MG63 (cell line): ENCODE data around the gene RANBP6. TPM values are rescaled to one million over a fixed set of nuclear protein-coding genes. Genes with fewer than 3 reads are reported as not detected.
"Not testable (repeated sequence)": the region's sequence is repeated elsewhere in the genome, so short reads cannot be mapped to it uniquely, and the experiment has no call there.

Experiments
- DNase-seq: peaks from one replicate; pipeline ENCODE4 v3.0.0-alpha.2; 2020
- H3K27me3 ChIP-seq: fragments of 250-450 bp; sonication (Bioruptor Pico); 2 replicates; pipeline ENCODE4 v1.5.1; 2020; ENCODE audit warnings: mild to moderate bottlenecking, moderate library complexity
- H3K36me3 ChIP-seq: fragments of 250-450 bp; sonication (Bioruptor Pico); 2 replicates; pipeline ENCODE4 v1.5.1; 2020; ENCODE audit warnings: mild to moderate bottlenecking, moderate library complexity
- H3K4me3 ChIP-seq: fragments of 250-450 bp; sonication (Bioruptor Pico); 2 replicates; pipeline ENCODE4 v1.5.1; 2020; ENCODE audit warnings: mild to moderate bottlenecking, moderate library complexity
- H3K9me3 ChIP-seq: fragments of 250-450 bp; sonication (Bioruptor Pico); 2 replicates; pipeline ENCODE4 v1.5.1; 2020; ENCODE audit warnings: mild to moderate bottlenecking, moderate library complexity
- total RNA-seq: library from RNA; depleted of rRNA; stranded (reverse); fragments of >200 nt; shearing (Covaris generic); gene quantifications from 2 replicates; pipeline ENCODE4 v1.2.3, GENCODE V29; 2014; ENCODE audit warnings: low replicate concordance; rRNA removed

The RANBP6 gene
- total RNA-seq, result 1.7 and 3.3 TPM in 2 replicates

GRCh38 chr9:6015278-6016157 lies at the start of gene RANBP6:
Gene RANBP6, minus strand, starts transcription at chr9:6015624. Its CDS starts 17 bp downstream, at chr9:6015607.
- Histone ChIP-seq H3K27me3 (no peaks in the 10 kb centered on the region), H3K9me3 (no peaks in the 10 kb centered on the region), H3K36me3 (no peaks in the 10 kb centered on the region), H3K4me3 (peak within 1 kb of the TSS; percentile 63)
- DNase-seq, result peak; percentile 80

GRCh38 chr9:6063146-6063545 lies 47.7 kb upstream of the RANBP6 start:
- H3K4me3 ChIP-seq, DNase-seq, H3K9me3 ChIP-seq, H3K36me3 ChIP-seq, H3K27me3 ChIP-seq: not testable (repeated sequence)

- no peaks in the 10 kb centered on the region for H3K9me3 ChIP-seq
- DNase-seq, result no peak
- H3K27me3 ChIP-seq, result no peaks in the 10 kb centered on the region
- H3K4me3 ChIP-seq, result no peak overlapping the region
- H3K36me3 ChIP-seq, result no peaks in the 10 kb centered on the region
These were observed 40.2 kb upstream of the RANBP6 start for GRCh38 chr9:6055666-6056065.

- no peak for DNase-seq
- Histone ChIP-seq H3K36me3 (no peaks in the 10 kb centered on the region), H3K9me3 (no peaks in the 10 kb centered on the region), H3K4me3 (no peak overlapping the region), H3K27me3 (no peaks in the 10 kb centered on the region)
These were observed 39.8 kb upstream of the RANBP6 start for GRCh38 chr9:6055216-6055615.

- DNase-seq, result peak; percentile 34
- H3K9me3 ChIP-seq, result no peaks in the 10 kb centered on the region
- no peaks in the 10 kb centered on the region for H3K36me3 ChIP-seq
- no peak overlapping the region for H3K4me3 ChIP-seq
- no peaks in the 10 kb centered on the region for H3K27me3 ChIP-seq
These were observed 39.1 kb upstream of the RANBP6 start for GRCh38 chr9:6054280-6055099.

- no peak for DNase-seq
- no peaks in the 10 kb centered on the region for H3K9me3 ChIP-seq
- no peaks in the 10 kb centered on the region for H3K36me3 ChIP-seq
These were observed 37.0 kb upstream of the RANBP6 start for GRCh38 chr9:6052293-6052919.

GRCh38 chr9:6051511-6051950 lies 36.1 kb upstream of the RANBP6 start:
- H3K27me3 ChIP-seq, result no peaks in the 10 kb centered on the region
- no peaks in the 10 kb centered on the region for H3K9me3 ChIP-seq
- H3K4me3 ChIP-seq, result no peak overlapping the region
- no peaks in the 10 kb centered on the region for H3K36me3 ChIP-seq
- DNase-seq, result no peak

More at GRCh38 chr9:6052293-6052919, 37.0 kb upstream of the RANBP6 start:
- Histone ChIP-seq H3K4me3 (no peak overlapping the region), H3K27me3 (no peaks in the 10 kb centered on the region)

- Histone ChIP-seq H3K4me3 (no peak overlapping the region), H3K27me3 (no peaks in the 10 kb centered on the region), H3K9me3 (no peaks in the 10 kb centered on the region), H3K36me3 (no peaks in the 10 kb centered on the region)
- DNase-seq, result no peak
These were observed 34.4 kb upstream of the RANBP6 start for GRCh38 chr9:6049798-6050197.

- no peak for DNase-seq
- H3K9me3 ChIP-seq, result no peaks in the 10 kb centered on the region
- H3K4me3 ChIP-seq, result no peak overlapping the region
- no peaks in the 10 kb centered on the region for H3K36me3 ChIP-seq
- no peaks in the 10 kb centered on the region for H3K27me3 ChIP-seq
These were observed 32.6 kb upstream of the RANBP6 start for GRCh38 chr9:6048039-6048438.

- H3K27me3 ChIP-seq, result no peaks in the 10 kb centered on the region
- no peak for DNase-seq
- H3K4me3 ChIP-seq, result no peak overlapping the region
- H3K9me3 ChIP-seq, result no peaks in the 10 kb centered on the region
- no peaks in the 10 kb centered on the region for H3K36me3 ChIP-seq
These were observed 31.6 kb upstream of the RANBP6 start for GRCh38 chr9:6047020-6047419.

GRCh38 chr9:6045364-6045763 lies 29.9 kb upstream of the RANBP6 start:
- no peak overlapping the region for H3K4me3 ChIP-seq
- DNase-seq, result no peak
- H3K9me3 ChIP-seq, result no peaks in the 10 kb centered on the region
- H3K27me3 ChIP-seq, result no peaks in the 10 kb centered on the region
- no peaks in the 10 kb centered on the region for H3K36me3 ChIP-seq

GRCh38 chr9:6040077-6040476 lies 24.7 kb upstream of the RANBP6 start:
- Histone ChIP-seq H3K4me3 (no peak overlapping the region), H3K9me3 (no peaks in the 10 kb centered on the region), H3K27me3 (no peaks in the 10 kb centered on the region), H3K36me3 (no peaks in the 10 kb centered on the region)
- no peak for DNase-seq

GRCh38 chr9:6036391-6036790 lies 21.0 kb upstream of the RANBP6 start:
- no peaks in the 10 kb centered on the region for H3K27me3 ChIP-seq
- DNase-seq, result no peak
- H3K9me3 ChIP-seq, result no peaks in the 10 kb centered on the region
- no peaks in the 10 kb centered on the region for H3K36me3 ChIP-seq
- no peak overlapping the region for H3K4me3 ChIP-seq

- Histone ChIP-seq H3K9me3 (no peaks in the 10 kb centered on the region), H3K27me3 (no peaks in the 10 kb centered on the region), H3K4me3 (no peak overlapping the region), H3K36me3 (no peaks in the 10 kb centered on the region)
- peak; percentile 19 for DNase-seq
These were observed 19.5 kb upstream of the RANBP6 start for GRCh38 chr9:6034954-6035353.

- H3K27me3 ChIP-seq, result no peaks in the 10 kb centered on the region
- no peak for DNase-seq
- no peaks in the 10 kb centered on the region for H3K36me3 ChIP-seq
- H3K9me3 ChIP-seq, result no peaks in the 10 kb centered on the region
- H3K4me3 ChIP-seq, result no peak overlapping the region
These were observed 14.3 kb upstream of the RANBP6 start for GRCh38 chr9:6029604-6030274.

- Histone ChIP-seq H3K36me3 (no peaks in the 10 kb centered on the region), H3K27me3 (no peaks in the 10 kb centered on the region), H3K4me3 (no peak overlapping the region), H3K9me3 (no peaks in the 10 kb centered on the region)
- DNase-seq, result no peak
These were observed 8.7 kb upstream of the RANBP6 start for GRCh38 chr9:6024035-6024554.
